HepG2 (cell line): Measurements from ENCODE around the gene YY1. TPM values are rescaled to one million over a fixed set of nuclear protein-coding genes. Genes with fewer than 3 reads are reported as not detected.
A peak's percentile ranks its signal among the peaks of the same experiment; 100 is the strongest.

ENCODE experiments used
- BATF2 ChIP-seq: sonication (generic); formaldehyde crosslinking; IDR thresholded peaks from 2 replicates; pipeline ENCODE4 v1.8.0; 2022; ENCODE audit warnings: mild to moderate bottlenecking, missing genetic modification reagents, moderate library complexity
- CHD2 ChIP-seq: IDR thresholded peaks from 2 replicates; pipeline ENCODE4 v1.6.1; 2011; ENCODE audit warnings: low read depth, low read length, improper control_type of control experiment
- FOXA1 ChIP-seq, 2 experiments: fragments of 450-650 bp in 1 of 2; sonication (generic) in 1 of 2; formaldehyde crosslinking in 1 of 2; IDR thresholded peaks; 2 replicates each; pipeline versions ENCODE4 v1.4.0 to v1.6.1; 2016 to 2020; ENCODE audit warnings: missing genetic modification reagents in 1 of 2
- GATA4 ChIP-seq: sonication (generic); IDR thresholded peaks from 2 replicates; pipeline ENCODE4 v1.6.1; 2016; ENCODE audit warnings: antibody characterized with exemption, low read depth, borderline replicate concordance
- KLF15 ChIP-seq: sonication (generic); formaldehyde crosslinking; IDR thresholded peaks from 2 replicates; pipeline ENCODE4 v1.8.1; 2023; ENCODE audit warnings: borderline replicate concordance, mild to moderate bottlenecking, inconsistent platforms, missing genetic modification reagents, mixed read lengths
- KLF6 ChIP-seq: IDR thresholded peaks from 2 replicates; pipeline ENCODE4 v1.8.0; 2016; ENCODE audit warnings: missing biosample characterization, missing genetic modification reagents
- MAX ChIP-seq: IDR thresholded peaks from 2 replicates; pipeline ENCODE4 v1.6.1; 2012; ENCODE audit warnings: inconsistent platforms
- NFE2L1 ChIP-seq: sonication (generic); formaldehyde crosslinking; IDR thresholded peaks from 2 replicates; pipeline ENCODE4 v1.4.0; 2020; ENCODE audit warnings: missing genetic modification reagents, mild to moderate bottlenecking, borderline replicate concordance
- RELA ChIP-seq: sonication (generic); formaldehyde crosslinking; IDR thresholded peaks from 2 replicates; pipeline ENCODE4 v1.4.0; 2020; ENCODE audit warnings: missing genetic modification reagents
- SP2 ChIP-seq: sonication (generic); formaldehyde crosslinking; IDR thresholded peaks from 2 replicates; pipeline ENCODE4 v1.5.1; 2020; ENCODE audit warnings: mild to moderate bottlenecking, missing genetic modification reagents
- STAT6 ChIP-seq: sonication (generic); formaldehyde crosslinking; IDR thresholded peaks from 2 replicates; pipeline ENCODE4 v1.4.0; 2020; ENCODE audit warnings: missing genetic modification reagents, mild to moderate bottlenecking, borderline replicate concordance
- ZBTB20 ChIP-seq: sonication (generic); formaldehyde crosslinking; IDR thresholded peaks from 2 replicates; pipeline ENCODE4 v1.8.1; 2023; ENCODE audit warnings: missing genetic modification reagents, low read depth, mild to moderate bottlenecking, borderline replicate concordance
- ZMAT3 ChIP-seq: sonication (generic); formaldehyde crosslinking; conservative IDR thresholded peaks from 2 replicates; pipeline ENCODE4 v1.7.0; 2021; ENCODE audit warnings: missing genetic modification reagents
- ZNF331 ChIP-seq: sonication (generic); formaldehyde crosslinking; IDR thresholded peaks from 2 replicates; pipeline ENCODE4 v1.4.0; 2020; ENCODE audit warnings: missing genetic modification reagents
- ZNF646 ChIP-seq: sonication (generic); formaldehyde crosslinking; IDR thresholded peaks from 2 replicates; pipeline ENCODE4 v1.9.0; 2021; ENCODE audit warnings: mild to moderate bottlenecking, missing genetic modification reagents
- ZNF777 ChIP-seq: sonication (generic); formaldehyde crosslinking; IDR thresholded peaks from 2 replicates; pipeline ENCODE4 v1.4.0; 2020; ENCODE audit warnings: missing genetic modification reagents
- ZSCAN29 ChIP-seq: sonication (generic); formaldehyde crosslinking; conservative IDR thresholded peaks from 2 replicates; pipeline ENCODE4 v1.4.0; 2020; ENCODE audit warnings: mild to moderate bottlenecking, missing genetic modification reagents
- polyA plus RNA-seq, 8 experiments: library from polyadenylated mRNA; depleted of rRNA in 3 of 8; stranded (reverse) in 7 of 8; unstranded in 1 of 8; fragments of >200 nt; fragmentation: Illumina TruSeq in 4 of 8; extraction: Trizol in 4 of 8; gene quantifications; 2 replicates each; pipeline versions ENCODE4 v1.2.1 to v1.2.3, GENCODE V29; 2011 to 2016; ENCODE audit warnings: low read depth in 4 of 8, missing spikeins in 1 of 8, mixed read lengths in 1 of 8; ENCODE audit not compliant: insufficient read depth in 1 of 8
- total RNA-seq, 5 experiments: library from RNA; depleted of rRNA; stranded (reverse); fragments of >200 nt; fragmentation: Illumina TruSeq; extraction: Trizol; gene quantifications; 2 replicates each; pipeline ENCODE4 v1.2.3, GENCODE V29; 2016; ENCODE audit warnings: low read depth in 1 of 5

YY1 gene
- total and polyA plus RNA-seq, 2 of the 13 experiments (the other 11 are each of a cell fraction or from before 2014, with no cell fraction given) = 29.4 to 68.1 TPM

GRCh38 chr14:100306101-100306997 lies 67.4 kb downstream of the YY1 start, which contains the start of gene SLC25A29 (continued):
- TF ChIP-seq FOXA1 (IDR thresholded peaks at IDR 0.05) = no peak
- no peak for TF ChIP-seq FOXA1 (CRISPR knock-in tag; IDR thresholded peaks at IDR 0.05)
- TF ChIP-seq ZNF646 = no peak
- TF ChIP-seq RELA = no peak
- TF ChIP-seq STAT6 (CRISPR knock-in tag) = no peak
- TF ChIP-seq ZBTB20 (CRISPR knock-in tag) = 0 out of 2 replicates have a peak, but pooled peaks have one; percentile 23
- TF ChIP-seq BATF2 (CRISPR knock-in tag) = 0 out of 2 replicates have a peak, but pooled peaks have one; percentile 23
- no peak for TF ChIP-seq ZSCAN29 (CRISPR knock-in tag)
- 0 out of 2 replicates have a peak, but pooled peaks have one; percentile 15 for TF ChIP-seq KLF6 (CRISPR knock-in tag)
- TF ChIP-seq ZNF331 (CRISPR knock-in tag) = peak; percentile 40; the same call in 1 of the 2 replicates
- TF ChIP-seq MAX = peak; percentile 79
- no peak for TF ChIP-seq ZMAT3 (CRISPR knock-in tag)
- TF ChIP-seq ZNF777 (CRISPR knock-in tag) = peak; percentile 99
- no peak for TF ChIP-seq NFE2L1
- TF ChIP-seq GATA4 = no peak
- no peak for TF ChIP-seq CHD2
- TF ChIP-seq KLF15 (CRISPR knock-in tag) = no peak
- TF ChIP-seq SP2 = peak; percentile 72
